HG03196 (cell line): ENCODE measurements around the gene MIS12.

ENCODE experiments used
- ATAC-seq: cut with Tn5 transposase; IDR thresholded peaks from one replicate; pipeline ENCODE4 v1.9.1; 2021; ENCODE audit not compliant: unreplicated experiment

MIS12 gene, protein sequence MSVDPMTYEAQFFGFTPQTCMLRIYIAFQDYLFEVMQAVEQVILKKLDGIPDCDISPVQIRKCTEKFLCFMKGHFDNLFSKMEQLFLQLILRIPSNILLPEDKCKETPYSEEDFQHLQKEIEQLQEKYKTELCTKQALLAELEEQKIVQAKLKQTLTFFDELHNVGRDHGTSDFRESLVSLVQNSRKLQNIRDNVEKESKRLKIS

DNA sequence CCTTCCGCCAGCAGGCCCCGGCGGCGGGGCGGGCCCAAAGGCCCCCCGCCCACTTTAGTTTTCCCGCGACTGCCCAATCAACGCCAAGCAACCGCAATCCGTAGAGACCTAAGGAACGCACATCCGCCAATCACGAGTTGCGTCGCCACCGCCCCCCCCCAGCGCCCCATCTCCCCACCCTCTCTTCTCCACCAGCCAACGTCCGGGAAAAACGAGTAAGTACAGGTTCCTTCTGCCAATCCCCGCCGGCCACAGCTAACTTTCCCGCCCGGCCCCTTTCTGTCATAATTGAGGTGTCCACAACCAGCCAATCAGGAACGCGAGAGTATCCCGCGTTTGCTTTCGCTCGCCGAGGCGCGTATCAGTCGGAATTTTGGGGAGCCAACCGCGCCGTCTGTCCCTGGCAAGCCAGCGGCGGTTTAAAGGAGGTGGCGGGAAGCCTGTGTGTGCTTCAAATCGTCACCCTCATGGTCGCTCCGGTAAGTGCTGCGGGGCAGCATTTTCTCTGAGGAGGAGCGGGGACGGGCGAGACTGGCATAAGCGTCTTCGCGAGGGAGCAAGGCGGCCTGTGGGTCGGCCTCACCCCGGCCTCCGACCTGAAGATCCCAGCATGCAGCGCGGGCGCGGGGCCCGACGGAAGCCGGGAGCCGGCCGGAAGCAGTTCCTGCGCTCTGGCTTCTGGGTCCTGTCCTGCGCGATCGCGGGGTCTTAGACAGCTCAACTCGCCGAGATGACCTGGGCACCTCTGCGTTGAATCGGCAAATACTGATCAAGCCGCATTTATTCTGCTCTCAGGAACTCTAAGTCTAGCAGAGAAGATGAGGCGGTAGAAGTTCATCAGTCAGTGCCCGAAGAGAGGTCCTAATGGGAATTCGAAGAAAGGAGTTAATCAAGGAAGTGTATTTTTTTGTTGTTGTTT is at the start of gene MIS12:
Gene MIS12 (plus strand): TSS at position 361 of the 919 bp plus-strand sequence. CDS start 2,297 bp downstream, outside the sequence.
- ATAC-seq = peak; percentile 83

DNA sequence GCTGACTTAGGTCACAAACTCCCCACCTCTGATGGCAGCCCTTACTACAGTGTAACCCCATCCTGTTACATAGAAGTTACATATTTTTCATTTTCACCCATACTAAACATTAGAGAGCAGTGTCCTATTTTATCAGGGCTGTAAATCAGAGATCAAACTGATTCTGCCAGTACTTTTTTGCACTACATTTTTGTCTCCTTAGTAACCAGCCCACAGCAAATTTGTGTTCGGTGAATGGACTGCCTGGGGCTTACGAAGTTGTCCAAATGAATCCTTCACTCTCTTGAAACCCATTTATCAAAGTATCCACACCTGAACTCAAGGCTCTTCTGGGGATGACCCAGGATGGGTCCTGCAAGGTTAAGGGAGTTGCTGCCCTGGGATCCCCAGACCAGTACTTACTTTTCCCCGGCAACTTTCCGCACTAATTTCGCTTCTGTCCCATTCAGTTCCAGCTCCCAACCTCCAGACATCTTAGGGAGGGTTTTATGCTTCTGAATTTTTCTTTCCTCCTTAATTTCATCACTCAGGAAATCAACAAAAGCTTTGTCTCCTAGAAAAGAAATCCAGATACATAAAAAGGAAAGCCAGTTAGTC is 48.5 kb upstream of the MIS12 start:
- ATAC-seq = no peak

DNA sequence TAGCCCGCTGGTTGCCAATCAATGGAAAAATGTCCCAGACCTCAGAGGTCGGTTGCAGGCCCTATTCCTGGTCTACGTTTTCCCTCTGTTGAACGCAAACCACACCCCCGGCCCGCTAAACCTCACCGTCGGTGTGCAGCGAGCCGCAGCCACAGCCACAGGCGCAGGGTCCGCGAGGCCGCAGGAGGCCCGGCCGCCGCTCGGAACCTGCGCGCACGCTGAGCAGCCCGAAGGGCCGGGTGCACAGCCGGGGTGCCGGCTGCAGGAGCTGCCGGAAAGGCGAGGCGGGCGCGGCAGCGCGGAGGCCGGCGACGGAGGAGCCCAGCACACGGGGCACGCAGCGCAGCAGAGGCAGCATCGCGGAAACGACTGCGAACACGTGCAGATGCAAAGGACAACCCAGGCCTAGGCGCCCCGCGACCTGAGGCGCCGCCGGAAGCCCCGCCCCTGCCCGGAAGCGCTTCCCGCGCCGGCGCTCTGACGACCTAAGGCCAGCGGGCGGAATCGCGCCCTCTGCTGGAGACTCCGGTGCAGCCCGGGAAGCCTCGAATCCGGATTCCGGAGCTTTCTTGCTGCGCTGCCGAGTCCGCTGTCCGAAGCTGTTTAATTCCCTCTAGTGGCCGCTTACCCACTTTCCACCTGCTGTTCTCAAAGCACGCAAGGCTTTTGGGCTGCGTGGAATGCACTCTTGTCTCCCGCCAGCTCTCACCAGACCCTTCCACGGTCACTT is 47.5 kb upstream of the MIS12 start, which contains the start of gene C1QBP:
Gene C1QBP (minus strand): TSS at position 440 of the 730 bp plus-strand sequence. CDS start 82 bp downstream, at position 358.
- ATAC-seq = peak; percentile 88

DNA sequence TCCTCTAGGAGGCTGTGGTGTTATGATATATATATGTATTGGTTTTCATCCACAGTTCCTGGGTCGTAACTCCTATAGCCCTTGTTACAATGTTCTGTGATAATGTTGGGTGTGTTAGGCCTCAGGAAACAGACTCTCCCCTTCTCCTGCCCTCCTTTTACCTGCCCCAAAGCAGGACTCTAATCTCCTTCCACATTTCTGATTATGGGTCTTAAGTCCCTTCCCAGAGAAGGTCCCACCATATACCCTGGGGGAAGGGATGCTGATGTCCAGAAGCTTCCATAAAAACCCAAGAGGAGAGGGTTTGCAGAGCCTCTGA is 47.0 kb upstream of the MIS12 start:
- ATAC-seq = no peak

DNA sequence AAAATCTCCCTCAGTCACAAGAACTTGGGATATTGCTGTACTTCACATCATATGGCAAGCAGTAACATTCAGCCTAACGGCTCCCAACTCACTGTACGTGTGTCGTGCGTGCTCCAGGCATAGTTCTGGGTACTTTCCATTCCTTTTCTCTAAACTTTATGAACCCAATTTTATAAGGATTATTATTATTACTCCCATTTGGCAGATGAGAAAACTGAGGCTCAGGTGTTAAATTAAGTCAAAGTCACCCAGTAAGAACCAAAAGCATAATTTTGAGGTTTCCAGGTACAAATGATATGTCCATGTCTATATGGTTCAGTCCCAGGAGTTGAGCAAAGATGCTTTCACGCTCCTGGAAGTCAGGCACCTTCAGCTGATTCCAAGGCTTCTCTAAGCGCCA is 42.6 kb upstream of the MIS12 start:
- no peak for ATAC-seq

DNA sequence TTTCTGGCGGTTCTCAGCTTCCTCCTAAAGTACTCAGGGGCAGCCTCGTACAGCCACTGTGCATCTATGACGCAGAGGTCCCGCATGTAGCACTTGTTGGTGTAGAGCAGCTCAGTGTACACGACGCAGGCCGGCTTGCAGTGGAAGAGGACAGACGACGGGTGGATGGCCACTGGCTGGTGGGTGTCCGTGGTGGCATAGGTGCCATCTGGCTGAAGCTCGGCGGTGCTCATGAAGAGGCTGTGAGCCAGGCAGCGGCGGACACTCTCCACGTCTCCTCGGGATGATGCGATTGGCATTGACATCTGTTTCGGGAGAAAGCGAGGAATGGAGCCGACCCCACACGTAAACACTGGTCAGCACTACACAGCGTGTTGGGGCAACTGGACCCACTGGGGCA is 42.2 kb upstream of the MIS12 start:
- ATAC-seq = no peak

DNA sequence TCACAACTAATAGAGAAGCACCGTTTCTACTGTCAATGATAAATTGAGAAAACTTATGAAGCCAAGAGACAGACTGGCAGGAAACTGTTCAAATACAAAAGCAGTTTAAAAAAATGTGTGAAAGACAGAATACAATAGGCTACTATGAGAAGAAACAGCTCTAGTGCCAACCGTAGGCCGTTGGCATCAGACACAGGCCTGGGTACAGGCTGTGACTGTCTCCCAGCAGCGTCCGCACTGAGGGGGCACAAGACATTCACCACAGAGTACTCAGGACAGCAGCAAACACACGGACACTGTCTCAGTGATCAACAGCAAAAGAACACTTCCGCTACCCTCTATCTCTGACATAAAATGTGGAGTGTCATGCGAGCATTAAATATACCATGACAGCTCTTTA is 39.6 kb upstream of the MIS12 start:
- no peak for ATAC-seq

DNA sequence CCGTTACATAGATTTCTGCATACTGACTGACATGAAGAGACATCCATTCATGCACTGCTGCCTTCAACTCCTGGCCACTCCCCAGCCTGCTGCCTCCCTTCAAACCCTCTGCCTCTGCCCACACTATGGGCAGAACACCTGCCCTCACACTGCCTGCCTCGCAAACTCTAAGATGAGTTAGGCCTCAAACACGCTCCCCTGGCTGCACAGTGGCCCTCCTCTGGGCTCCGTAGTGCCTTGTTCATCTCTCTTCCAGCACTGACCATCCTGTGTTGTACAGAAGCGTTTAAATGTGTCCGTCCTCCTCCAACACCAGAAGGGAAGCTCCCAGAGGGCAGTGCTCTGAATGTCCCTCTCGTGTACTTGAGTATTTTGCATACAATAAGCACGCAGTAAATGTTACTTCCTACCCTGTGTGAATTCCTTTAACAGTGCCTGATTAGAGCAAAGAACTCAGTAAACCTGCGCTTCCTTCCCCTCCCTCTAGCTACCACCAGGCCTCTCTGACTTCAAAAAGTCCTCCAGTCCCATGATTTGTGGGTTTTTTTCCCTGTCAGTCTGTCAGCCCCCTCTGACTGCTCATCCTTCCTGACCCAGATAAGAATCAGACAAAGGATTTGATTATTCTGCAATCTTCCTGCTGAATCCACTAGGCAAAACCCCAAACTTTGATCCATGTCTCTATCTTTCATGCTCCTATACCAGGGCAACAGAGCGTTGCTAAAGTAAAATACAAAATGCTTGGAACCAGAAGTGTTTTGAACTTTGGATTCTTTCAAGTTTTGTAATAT is 21.5 kb upstream of the MIS12 start:
- ATAC-seq = no peak

DNA sequence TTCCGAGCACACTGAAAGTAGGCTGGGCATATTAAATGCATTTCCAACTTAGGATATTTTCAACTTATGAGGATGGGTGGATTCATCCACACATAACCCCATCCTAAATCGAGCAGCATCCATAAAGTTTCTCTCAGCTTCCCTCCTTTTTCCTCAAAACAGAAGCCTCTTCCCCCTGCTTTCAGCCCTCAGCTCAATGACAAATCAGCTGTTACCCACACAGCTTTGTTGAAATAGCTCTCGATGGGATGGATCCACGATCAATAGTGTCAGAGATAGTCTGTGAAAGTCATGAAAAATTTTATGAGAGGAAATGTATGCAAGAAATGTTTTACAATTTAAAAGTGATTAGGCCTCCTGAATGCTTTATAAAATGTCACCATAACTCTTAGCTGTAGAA is 20.1 kb upstream of the MIS12 start:
- no peak for ATAC-seq

DNA sequence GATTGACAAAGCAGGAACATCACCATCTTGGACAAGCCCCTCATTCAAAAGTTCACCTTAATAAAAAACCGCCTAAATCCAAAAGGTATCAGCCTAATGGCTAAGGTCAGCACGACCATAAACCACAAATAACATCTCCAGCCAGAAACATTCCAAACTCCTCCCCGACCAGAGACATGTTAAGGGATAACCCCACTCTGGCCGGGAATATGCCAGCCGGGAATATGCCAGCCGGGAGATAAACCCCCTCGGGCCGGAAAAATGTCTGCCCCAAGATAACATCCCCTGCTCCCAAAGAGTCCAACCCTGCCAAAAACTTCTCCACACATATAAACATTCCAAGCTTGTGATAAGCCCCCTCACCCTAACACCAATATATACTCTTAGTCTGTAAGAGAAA is 18.9 kb upstream of the MIS12 start:
- ATAC-seq = no peak

DNA sequence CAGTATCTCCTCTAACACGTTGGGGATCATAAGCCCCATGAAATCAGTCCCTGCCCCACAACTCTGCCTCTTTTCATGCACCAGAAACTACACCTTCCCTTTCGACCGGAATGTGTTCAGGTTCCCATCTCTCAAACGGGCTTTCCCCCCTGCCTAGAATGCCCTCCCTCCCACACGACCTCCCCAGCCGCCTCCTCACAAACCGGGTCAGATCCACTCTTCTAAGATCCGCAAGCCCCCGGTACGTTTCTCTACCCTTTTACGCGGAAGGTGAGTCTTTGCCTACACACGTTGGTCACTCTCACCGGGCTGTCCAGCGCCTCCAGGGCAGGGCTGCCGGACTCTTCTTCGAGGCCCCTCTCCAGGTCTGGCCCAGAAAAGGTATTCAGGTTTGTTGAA is 18.3 kb upstream of the MIS12 start:
- ATAC-seq = peak; percentile 4

DNA sequence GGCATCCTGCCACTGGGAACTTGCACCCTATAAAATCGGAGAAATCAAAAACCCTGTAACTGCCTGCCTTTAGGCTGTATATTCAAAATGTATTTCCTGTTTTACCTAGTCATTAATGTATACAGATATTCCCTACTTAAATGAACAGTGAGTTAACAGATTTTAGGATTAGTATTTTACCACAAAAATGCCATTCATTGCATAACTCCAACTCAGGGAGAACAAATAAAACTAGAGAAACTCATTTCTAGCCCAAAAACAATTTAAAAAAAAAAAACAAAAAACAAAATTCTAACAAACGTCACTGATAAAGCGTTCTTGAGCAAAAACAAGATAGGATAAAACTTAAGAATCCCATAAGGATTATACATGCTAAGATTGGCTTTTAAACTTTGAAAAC is 13.9 kb upstream of the MIS12 start:
- ATAC-seq = no peak

DNA sequence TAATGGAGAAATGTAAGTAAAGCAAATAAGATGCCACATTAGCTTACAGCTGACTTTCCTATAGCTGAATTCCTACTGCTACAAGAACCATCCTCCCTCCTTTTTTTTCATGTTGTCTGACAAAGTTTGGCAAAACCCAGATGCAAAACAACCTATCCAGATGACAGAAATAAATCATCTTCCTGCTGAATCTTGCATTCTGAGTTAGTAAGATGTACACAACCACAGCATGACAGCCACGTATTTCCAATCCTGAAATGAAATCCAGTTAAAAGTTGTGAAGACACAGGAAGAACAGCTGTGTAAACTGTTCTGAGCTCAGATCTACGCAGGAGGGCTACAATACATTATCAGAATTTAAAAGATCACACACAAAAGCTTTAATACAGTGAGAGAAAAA is 12.5 kb upstream of the MIS12 start:
- ATAC-seq = no peak

DNA sequence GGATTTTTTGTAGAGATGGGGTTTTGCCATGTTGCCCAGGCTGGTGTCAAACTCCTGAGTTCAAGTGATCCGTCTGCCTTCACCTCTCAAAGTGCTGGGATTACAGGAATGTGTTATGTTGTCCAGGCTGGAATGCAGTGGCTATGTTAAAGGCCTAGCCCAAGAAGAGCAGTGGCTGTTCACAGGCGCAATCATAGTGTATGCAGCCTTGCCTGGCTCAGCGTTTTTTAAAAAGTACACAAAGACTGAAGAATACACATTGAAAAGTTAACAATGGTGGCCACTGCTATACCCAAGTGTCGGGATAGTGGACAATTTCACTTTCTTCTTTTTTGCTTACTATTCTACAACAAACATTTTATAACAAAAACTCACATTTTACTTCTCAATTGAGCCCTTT is 7.4 kb upstream of the MIS12 start:
- no peak for ATAC-seq

DNA sequence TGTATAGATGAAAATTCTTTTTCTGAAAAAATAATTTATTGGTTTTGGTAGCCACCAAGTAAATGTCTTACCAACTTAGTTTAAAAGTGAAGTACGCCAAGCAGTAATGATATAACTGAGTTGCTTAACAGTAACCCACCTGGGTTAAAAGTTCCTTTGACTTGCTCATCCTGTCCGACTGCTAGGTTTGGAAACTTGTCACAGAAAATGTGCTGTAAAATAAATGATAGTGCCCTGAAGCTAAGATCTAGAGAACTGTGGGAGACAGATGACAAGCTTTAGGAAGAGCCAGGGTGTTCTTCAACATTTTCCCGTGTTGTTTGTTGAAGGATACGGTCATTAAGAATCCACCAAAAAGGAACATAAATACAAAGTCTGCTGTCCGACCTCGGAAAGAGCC is 5.4 kb upstream of the MIS12 start:
- no peak for ATAC-seq

DNA sequence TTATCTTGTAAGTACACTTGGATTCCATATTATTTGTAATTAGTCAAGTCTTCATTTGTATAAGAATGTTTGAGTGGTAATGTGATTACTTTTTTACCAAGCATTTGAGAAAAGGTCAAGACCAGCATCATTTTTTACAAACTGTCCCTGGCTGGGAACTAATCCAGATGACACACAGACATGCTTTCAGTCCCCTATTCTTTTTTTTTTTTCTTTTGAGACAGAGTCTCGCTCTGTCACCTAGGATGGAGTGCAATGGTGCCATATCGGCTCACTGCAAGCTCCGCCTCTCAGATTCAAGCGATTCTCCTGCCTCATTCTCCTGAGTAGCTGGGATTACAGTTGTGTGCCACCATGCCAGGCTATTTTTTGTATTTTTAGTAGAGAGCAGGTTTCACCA is 4.9 kb upstream of the MIS12 start:
- no peak for ATAC-seq

DNA sequence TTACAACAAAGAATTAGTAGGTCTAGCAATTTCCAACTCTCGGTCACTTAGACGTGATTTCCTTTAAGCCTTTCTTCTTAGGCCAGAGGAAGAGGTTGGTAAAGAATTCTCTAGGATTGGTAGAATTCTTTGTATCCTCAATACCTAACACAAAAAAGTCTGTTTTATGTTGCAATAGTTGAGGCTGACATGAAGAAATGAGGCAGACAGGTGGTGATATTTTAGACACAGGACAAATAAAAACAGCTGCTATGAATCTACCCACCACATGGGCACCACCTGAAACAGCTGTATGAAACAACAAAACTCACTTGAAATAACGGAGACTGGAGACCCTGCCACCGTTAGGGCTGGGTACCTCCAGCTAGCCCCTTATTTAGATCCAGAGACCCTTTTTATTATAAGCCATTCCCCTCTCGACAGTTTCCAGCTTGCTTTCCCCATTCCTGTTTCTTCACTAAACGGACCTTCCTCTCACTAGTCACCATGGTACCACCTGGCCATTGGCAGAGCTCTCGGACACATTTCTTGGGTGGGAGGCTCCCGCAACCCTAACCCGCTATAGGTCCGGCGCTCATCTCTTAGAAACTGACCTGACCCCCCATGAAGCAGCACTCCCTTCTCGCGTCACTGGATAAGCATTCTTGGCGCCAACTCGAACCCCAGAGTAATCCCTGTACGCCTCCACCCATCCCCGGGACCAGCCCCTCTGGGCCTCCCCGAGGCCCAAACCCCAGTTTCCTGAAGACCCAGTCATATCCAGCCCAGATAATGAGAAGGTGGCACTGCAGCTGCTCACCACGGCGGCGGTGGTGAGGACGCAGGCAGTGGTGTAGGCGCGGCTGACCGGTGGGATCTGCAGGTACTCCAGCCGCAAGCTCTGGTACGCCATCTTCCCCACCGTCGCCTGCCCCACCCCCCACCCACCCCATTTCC is 828 bp upstream of the MIS12 start, which contains the start of gene DERL2:
Gene DERL2 (minus strand): TSS at position 909 of the 936 bp plus-strand sequence. CDS start 17 bp downstream, at position 892.
- ATAC-seq = peak; percentile 28

DNA sequence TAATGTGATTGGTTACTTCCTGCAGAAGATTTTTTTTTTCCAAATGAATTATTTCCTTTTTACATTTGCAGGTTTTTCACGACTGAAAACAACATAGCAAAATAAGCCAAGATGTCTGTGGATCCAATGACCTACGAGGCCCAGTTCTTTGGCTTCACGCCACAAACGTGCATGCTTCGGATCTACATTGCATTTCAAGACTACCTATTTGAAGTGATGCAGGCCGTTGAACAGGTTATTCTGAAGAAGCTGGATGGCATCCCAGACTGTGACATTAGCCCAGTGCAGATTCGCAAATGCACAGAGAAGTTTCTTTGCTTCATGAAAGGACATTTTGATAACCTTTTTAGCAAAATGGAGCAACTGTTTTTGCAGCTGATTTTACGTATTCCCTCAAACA is 2.4 kb downstream of the MIS12 start:
- ATAC-seq = no peak

DNA sequence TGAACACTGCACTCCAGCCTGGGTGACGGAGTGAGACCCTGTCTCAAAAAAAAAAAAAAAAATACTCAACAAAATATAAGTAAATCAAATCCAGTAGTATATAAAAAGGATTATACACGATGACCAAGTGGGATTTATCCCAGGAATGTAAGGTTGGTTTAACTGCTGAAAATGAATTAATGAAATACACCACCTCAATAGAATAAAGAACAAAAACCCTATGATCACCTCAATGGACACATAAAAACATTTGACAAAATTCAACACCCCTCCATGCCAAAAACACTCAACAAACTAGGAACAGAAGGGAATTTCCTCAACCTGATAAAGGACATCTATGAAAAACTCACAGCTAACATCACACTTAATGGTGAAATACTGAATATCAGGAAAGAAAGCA is 6.6 kb downstream of the MIS12 start:
- no peak for ATAC-seq
